ELR (cell line): Measurements from ENCODE around the gene TUBA3D.
"Not testable (repeated sequence)": the region's sequence is repeated elsewhere in the genome, so short reads cannot be mapped to it uniquely, and the experiment has no call there.

Experiments used
- DNase-seq: peaks from one replicate; pipeline ENCODE4 v3.0.0-alpha.2; 2015; ENCODE audit warnings: low read depth

The TUBA3D gene

DNA sequence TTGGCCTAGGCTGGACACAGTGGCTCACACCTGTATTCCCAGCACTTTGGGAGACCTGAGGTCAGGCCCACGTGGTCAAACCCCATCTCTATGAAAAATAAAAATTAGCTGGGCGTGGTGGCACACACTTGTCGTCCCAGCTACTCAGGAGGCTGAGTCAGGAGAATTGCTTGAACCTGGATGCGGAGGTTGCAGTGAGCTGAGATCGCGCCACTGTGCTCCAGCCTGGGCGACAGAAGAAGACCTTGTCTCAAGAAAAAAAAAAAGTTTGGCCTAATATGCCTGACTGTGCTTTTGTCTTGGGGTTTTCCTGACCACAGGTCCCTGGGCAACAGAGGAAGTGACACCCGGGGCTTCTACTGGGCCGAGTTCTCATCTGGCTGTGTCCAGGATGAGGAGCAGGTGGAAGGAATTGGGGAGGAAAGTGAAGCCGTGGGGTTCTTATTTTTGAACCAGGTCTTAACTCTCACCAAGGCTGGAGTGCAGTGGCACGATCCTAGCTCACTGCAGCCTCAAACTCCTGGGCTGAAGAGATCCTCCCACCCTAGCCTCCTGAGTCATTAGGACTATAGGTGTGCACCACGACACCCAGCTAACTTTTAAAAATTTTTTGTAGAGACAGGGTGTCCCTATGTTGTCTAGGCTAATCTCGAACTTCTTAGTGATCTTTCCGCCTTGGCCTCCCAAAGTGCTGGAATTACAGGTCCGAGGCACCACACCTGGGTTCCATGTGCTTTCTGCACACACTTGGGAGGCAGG is 38.7 kb downstream of the TUBA3D start:
- DNase-seq = not testable (repeated sequence)

DNA sequence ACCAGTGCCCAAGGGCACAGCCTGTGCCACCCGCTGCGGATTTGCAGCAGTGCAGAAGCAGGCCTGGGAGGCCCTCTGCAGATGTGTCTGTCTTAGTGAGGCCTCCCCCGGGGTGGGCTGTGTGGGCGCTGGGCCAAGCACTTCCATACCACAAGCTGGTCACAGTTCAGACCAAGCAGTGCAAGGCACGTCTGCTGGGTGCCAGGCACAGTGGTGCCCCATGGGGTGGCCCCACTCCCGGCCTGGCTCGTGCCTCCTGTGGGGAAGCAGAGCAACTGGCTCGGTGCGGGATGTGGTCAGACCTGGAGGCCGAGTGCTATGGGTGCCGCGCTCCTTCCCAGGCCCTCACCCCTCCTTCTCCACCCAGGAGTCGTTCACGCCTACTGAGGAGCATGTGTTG is 39.3 kb downstream of the TUBA3D start:
- not testable (repeated sequence) for DNase-seq

DNA sequence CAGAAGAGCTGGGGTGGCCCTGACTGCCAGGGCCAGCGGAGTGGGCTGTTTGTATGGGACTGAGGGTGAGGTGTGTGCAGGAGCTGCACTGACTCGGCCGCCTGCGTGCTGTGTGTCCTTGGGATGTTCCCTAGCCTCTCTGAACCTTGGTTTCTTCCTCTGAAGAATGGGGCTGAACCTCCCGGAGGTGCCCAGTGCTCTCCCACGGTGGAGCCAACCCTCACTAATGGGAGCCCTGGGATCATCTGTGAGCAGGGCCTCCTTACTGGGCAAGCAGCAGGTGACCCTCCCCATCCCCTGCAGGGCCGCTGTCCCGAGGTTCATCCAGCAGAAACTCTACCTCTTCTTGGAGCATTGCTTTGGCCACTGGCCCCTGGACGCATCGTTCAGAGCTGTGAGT is 40.1 kb downstream of the TUBA3D start:
- DNase-seq = no peak

DNA sequence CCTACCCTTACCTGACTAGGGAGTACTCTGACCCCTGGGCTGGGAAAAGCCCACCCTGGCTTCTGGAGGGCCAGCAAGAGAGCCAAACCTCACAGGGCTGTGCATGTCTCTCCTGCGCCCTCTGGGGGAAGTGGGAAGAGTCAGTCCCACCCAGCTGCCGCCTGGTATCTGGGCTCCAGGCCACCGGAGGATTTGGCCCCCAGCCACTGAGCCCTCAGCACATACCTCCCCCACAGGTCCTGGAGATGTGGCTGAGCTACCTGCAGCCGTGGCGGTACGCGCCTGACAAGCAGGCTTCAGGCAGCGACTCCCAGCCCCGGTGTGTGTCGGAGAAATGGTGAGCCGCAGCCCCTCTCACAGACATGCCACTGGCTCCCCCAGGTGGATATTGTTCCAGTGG is 40.7 kb downstream of the TUBA3D start:
- peak; percentile 21 for DNase-seq

DNA sequence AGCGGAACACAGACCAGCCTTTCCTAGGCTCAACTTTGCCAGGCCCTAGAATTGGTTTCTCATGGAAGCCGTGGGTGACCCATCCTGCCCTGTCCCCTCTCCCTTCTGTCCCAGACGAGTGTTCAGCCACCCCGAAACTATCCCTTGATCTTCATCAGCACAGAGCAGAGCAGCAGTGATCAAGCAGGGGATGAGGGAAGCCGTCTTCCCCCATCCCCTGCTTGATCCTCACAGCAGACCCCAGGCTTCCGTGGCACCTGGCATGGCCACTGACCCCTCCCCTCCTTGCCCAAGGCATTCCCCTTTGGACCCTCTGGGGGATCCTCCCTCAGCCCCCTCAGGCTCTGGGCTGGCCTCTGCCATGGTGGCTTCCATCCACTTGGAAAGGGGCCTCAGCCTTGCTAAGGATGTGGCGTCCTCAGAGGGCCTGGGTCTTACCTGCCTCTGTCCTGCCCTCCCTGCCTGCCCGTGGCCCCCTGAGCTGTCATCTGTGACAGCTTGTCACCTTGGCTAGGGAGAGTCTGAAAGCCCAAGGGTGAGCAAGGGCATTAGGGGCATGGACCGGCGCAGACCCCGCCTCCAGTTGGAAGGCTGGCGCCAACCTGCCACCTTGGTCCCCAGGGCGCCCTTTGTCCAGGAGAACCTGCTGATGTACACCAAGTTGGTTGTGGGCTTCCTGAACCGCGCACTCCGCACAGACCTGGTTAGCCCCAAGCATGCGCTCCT is 41.4 kb downstream of the TUBA3D start:
- no peak for DNase-seq

DNA sequence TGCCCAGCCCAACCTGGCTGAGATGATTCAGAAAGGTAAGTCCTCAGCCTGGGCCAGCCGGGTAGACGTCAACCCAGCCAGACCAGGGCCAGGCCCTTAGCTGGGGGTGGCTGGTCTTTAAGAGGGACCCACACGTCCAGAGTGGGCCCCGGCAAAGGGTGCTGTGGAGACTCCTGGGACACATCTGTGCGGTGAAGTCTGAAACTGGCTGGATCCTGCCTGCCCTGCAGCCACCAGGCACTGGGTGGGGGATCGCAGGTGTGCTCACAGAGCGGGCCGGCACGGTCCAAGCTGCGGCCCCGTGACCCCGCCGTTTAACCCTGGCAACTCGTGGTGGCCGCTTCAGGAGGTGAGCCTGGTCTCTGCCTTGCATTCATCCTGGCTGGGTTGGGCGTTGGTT is 41.9 kb downstream of the TUBA3D start:
- DNase-seq = not testable (repeated sequence)

DNA sequence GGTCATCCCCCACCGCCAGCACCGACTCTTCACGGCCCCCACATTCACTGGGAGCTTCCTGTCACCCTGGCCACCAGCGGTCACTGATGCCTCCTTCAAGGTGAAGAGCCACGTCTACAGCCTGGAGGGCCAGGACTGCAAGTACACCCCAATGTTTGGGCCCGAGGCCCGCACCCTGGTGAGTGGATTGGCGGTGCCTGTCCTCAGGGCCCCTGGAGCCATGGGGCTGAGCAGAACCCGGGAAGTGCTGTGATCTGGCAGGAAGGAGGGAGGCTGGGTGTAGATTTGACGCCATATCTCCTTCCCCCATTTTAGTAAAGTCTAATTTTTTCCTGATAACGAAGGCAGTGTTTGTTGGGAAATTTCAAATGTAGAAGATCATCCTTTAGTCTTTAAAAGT is 42.6 kb downstream of the TUBA3D start:
- not testable (repeated sequence) for DNase-seq

DNA sequence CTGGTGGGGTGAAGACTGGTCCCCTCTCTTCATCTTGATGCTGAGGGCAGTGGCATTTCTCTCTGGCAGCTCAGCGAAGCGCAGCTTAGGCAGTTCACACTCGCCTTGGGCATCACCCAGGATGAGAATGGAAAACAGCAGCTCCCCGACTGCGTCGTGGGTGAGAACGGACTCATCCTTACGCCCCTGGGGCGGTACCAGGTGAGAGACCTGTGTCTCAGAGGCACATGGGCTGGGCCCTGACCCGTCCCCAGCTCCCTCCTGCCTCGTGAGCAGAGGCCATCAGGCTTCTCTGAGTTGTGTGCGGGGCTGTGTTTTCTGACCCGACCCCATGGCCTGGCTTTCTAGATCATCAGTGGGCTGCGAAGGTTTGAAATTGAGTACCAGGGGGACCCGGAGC is 43.5 kb downstream of the TUBA3D start:
- DNase-seq = no peak

DNA sequence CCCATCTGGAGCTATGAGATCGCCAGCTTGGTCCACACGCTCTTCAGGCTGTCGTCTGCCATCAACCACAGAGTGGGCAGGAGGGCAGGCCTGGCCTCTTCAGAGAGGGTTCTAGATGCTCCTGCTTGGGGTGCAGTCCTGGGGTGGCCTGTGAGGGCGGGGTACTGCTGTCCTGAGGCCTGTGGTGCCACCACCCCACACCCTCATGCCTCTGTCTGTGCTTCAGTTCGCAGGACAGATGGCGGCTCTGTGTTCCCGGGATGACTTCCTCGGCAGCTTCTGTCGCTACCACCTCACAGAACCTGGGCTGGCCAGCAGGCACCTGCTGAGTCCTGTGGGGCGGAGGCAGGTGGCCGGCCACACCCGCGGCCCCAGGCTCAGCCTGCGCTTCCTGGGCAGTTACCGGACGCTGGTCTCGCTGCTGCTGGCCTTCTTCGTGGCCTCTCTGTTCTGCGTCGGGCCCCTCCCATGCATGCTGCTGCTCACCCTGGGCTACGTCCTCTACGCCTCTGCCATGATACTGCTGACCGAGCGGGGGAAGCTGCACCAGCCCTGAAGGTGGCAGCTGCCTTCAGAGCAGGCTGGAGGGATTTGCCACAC is 44.1 kb downstream of the TUBA3D start:
- DNase-seq = not testable (repeated sequence)

DNA sequence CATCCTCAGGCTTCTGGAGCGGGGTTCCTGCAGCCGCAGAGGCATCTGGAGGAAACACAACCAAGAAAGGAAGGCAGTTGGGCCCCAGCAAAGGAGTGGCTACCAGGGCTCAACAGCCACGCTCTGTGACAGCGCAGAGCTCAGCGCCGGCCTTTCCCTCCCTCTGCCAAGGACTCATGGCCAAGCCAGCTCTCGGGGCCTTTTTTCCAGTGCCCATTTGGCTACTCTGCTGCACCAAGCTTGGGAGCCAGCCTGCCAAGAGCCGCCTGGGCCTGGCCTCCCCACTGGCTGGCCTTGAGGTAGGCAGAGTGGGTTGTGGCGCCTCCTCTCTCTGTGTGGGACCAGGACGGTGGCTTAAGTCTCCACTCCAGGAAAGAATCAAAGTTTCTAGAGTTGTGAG is 44.6 kb downstream of the TUBA3D start:
- DNase-seq = no peak

DNA sequence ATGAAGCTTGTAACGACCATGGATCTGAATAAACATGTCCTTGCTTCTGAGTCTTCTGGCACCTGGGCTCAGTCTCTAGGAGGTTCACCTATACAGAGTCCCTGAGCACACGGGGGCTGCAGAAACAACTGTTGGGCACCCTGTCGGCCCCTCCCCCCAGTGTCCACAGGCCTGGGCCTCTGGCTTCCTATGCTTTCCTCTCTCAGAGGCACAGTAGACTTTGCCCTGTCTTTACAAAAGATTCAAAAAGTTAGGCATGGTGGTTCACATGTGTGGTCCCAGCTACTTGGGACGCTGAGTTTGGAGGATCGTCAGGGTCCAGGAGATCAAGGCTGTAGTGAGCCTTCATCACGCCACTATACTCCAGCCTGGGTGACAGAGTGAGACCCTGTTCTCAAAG is 45.6 kb downstream of the TUBA3D start:
- DNase-seq = not testable (repeated sequence)

DNA sequence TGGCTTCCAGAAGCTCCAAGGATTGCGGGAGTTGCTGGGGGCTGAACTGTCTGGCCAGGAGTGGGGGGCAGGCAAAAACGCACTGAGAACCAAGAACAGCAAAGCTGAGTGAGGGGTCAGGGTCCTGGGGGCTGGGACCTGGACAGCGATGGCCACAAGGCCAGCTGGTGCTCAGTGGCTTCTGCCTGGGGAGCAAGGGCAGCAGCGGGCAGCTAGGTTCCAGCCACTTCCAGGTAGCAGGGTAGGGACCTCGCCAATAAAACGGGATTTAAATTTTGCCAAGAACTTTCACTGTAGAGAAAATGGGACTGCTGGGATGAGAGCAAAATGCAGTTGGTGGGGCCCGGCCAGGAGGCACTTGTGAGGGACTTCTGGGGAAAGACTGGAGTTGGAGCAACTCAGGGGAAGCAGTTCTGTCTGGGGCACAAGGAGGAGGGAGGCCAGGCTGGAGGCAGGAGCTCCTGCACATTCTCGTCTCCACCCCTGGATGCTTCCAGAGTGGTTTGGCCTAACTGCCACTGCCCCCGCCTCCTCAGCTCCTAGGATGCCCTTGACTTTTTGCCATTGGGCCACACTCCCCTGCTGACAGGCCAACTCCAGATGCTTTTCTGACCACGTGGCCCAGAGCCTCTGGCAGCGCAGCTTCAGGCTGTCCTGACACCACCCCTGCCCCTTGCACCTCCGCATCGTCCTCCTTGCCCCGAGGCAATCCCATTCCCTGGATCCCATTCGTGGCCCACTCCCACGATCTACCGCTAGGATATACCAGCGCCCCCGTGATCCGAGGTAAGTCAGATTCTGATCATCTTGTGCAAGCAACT is 46.3 kb downstream of the TUBA3D start:
- DNase-seq = no peak

DNA sequence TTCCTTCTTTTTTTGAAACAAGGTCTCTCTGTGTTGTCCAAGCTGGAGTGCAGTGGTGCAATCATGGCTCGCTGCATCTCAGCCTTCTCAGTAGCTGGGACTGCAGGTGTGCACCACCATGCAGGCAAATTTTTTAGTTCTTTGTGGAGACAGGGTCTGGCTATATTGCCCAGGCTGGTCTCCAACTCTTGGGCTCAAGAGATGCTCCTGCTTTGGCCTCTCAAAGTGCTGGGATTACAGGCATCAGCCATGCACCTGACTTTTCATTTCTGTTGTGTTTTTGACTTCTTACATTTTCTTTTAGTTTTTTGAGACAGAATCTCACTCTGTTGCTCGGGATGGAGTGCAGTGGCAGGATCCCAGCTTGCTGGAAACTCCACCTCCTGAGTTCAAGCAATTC is 49.3 kb downstream of the TUBA3D start:
- DNase-seq = not testable (repeated sequence)

DNA sequence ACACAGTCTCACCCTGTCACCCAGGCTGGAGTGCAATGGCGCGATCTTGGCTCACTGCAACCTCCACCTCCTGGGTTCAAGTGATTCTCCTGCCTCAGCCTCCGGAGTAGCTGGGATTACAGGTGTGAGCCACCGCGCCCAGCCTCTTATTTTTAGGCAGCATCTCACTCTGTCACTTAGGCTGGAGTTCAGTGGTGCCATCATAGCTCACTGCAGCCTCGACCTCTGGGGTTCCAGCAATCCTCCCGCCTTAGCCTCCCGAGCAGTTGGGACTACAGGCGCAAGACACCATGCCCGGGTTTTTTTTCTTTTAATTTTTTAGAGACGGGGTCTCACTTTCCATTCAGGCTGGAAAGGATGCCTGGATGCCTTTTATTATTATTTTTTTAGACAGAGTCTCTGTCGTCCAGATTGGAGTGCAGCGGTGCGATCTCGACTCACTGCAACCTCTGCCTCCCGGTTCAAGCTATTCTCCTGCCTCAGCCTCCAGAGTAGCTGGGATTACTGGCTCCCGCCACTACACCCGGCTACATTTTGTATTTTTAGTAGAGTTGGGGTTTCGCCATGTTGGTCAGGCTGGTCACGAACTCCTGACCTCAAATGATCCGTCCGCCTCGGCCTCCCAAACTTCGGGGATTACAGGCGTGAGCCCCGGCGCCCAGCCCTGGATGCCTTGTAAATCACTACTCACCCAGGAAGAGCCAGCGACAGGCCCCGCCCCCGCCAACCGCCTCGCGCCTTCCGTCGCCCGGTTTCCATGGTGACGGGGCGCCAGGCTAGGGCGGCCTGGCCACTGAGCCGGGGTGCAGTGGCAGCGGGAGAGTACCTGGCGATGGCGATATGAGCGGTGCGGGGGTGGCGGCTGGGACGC is 51.4 kb downstream of the TUBA3D start, which contains the start of gene CCDC74A:
TSS of gene CCDC74A (plus strand) at position 758 of the 871 bp plus-strand sequence. CDS start at position 841, 83 bp downstream.
- DNase-seq = peak; percentile 73

DNA sequence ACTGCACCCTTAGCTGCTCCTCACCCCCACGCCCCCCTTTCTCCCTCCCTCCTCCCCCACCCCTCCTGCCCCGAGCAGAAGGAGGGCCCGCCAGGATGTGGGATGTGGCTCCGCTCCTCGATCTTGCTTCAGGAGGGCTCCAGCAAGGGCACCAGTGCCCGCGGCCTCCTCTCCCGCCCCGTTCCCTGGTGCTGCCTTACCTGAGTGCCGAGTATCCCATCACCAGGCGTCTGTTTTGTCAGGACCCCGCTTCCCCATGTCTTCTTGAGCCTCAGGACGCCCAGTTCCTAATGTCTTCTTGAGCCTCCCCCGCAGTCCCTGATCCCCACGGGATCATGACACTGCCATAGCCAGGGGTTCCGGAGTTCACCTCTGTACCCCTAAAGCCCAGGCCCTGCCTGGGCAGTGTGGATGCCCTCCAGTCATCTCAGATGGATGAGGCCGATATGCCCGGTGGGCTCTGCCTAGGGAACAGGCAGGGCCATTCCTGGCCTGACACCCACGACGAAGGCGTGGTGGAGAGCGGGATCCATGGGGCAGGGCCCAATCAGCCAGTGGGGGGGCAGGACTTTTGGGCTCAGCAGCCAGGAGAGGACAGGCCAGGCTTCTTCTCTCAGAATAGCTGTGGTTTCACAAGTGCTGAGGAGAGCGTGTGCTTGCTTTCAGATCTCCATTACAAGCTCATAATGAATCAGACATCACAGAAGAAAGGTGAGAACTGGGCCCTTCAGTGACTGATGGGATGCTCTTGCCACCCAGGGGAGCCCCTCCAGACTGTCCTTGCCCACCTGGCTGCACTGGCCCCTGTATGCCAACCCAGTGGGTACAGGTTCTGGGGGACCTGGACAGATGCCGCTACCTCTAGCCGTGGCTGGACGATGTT is 53.3 kb downstream of the TUBA3D start:
- DNase-seq = not testable (repeated sequence)

DNA sequence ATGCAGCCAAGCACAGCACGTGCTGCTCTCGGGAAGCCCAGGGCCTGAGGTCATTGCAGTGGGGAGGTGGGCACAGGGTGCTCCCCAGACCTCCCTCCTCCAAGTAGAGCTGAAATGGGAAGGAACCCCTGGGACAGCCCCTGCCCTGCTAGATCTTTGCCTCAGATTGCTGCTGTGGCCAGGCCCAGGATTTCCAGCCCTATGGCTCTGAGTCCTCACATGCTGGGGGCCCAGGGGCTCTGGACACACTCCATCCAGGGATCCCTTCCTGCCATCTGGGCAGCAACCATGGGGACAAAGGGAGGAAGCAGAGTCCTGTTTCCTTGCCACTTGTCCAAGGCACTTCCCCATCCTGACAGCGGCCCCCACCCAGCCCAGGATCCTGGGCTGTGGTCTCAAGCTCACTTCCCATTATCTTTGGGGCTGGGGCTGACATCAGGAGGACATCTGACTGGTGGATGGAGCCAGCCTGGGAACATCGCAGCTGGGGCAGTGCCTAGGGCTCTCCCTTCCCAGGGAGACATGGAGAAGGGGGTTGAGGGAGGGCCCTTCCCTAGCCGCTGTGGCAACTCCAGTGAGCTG is 54.0 kb downstream of the TUBA3D start:
- not testable (repeated sequence) for DNase-seq

DNA sequence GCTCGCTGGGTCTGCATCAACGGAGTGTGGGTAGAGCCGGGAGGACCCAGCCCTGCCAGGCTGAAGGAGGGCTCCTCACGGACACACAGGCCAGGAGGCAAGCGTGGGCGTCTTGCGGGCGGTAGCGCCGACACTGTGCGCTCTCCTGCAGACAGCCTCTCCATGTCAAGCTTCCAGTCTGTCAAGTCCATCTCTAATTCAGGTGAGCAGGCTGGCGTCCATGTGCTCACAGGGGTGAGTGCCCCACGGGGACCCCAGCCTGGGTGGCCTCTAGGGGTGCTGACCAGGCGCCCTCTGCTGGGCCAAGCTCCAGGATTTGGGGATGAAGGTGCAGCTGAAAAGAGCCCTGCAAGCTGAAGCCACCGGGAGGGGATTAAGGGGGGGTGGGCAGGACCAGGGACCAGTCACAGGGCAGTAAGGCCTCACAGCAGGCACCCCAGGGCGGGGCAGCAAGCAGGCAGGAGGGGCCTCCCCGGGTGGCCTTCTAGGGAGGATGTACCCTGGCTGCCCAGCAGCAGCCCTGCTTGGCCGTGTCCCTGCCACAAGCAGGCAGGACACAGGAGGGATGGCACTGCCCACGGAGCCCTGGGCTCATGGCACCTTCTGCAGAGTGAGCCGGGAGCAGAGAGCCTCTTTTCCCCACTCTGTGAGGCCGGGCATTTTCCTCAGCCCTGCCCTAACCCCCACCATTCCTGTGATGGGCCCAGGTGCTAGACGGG is 54.9 kb downstream of the TUBA3D start:
- not testable (repeated sequence) for DNase-seq

DNA sequence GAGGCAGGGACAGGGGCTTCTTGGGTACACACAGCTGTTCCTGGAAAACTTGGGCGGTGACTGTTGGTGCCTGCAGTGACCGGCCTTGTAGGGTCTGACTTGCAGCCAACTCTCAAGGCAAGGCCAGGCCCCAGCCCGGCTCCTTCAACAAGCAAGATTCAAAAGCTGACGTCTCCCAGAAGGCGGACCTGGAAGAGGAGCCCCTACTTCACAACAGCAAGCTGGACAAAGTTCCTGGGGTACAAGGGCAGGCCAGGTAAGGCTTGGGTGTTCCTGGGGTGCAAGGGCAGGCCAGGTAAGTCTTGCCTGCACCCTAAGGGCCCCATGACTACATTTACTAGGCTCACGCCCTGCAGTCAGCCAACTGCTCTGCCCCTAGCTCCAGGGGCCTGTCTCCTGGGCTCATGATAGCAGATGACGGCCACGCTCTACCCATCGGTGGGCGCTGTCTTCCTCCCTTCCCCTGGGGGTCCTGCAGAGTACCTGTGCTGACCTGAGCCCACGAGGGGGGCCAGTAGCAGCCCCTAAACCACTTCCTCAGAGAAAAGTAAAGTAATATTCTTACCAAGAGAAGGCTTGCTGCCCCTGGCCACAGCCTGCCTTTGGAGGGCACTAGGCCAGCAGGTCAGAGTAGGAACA is 55.7 kb downstream of the TUBA3D start:
- not testable (repeated sequence) for DNase-seq
